ENCODE results near the gene OTULINL. TPM values are rescaled to one million over a fixed set of nuclear protein-coding genes. Genes with fewer than 3 reads are reported as not detected.

OTULINL gene
- total RNA-seq, 1 donor from 2014 or later: 10.6 TPM

DNA sequence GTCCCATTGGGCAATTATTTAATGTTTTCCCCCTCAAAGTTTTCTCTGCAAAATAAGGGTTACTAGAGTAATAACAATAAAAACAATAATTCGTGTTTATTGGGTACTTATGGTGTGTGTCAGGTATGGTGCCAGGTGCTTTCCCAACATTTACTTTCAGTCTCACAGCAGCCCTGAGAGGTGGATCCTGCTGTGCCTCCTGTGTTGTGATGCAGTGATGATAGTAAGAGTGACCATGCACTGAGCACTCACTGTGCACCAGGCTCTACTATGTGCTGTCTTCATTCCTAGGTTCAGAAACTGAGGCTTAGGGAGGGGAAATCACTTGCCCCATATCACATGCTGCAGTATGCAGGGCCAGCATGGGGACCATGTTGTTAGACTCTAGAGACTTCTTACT lies 15.5 kb downstream of the OTULINL start:
- Mint-ChIP-seq H3K4me1 (no peaks in the 10 kb centered on the region), H3K36me3 (peaks cover 2% of the 10 kb centered on the region), H3K27me3 (ENCODE audit: insufficient read depth, low read depth) (no peaks in the 10 kb centered on the region), H3K27ac (no peak overlapping the region), H3K9me3 (peaks cover 2% of the 10 kb centered on the region), H3K4me3 (no peak overlapping the region)
- TF ChIP-seq, protein P1, sequence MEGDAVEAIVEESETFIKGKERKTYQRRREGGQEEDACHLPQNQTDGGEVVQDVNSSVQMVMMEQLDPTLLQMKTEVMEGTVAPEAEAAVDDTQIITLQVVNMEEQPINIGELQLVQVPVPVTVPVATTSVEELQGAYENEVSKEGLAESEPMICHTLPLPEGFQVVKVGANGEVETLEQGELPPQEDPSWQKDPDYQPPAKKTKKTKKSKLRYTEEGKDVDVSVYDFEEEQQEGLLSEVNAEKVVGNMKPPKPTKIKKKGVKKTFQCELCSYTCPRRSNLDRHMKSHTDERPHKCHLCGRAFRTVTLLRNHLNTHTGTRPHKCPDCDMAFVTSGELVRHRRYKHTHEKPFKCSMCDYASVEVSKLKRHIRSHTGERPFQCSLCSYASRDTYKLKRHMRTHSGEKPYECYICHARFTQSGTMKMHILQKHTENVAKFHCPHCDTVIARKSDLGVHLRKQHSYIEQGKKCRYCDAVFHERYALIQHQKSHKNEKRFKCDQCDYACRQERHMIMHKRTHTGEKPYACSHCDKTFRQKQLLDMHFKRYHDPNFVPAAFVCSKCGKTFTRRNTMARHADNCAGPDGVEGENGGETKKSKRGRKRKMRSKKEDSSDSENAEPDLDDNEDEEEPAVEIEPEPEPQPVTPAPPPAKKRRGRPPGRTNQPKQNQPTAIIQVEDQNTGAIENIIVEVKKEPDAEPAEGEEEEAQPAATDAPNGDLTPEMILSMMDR (IDR thresholded peaks at IDR 0.05): no peak
- TF ChIP-seq EZH2phosphoT487 (IDR thresholded peaks at IDR 0.05) (no peak), EZH2 (IDR thresholded peaks at IDR 0.05) (no peak)
- Histone ChIP-seq H3K9ac (no peak overlapping the region), H2AFZ (replicated peaks) (no peak overlapping the region), H3K4me1 (no peaks in the 10 kb centered on the region), H3K79me2 (ENCODE audit: low read depth) (no peaks in the 10 kb centered on the region), H3K4me3 (no peak overlapping the region), H3K27ac (no peak overlapping the region), H3K27me3 (no peaks in the 10 kb centered on the region), H3K9me3 (ENCODE audit: low read depth) (no peaks in the 10 kb centered on the region), H3F3A (ENCODE audit: low read depth) (no peaks in the 10 kb centered on the region), H4K20me1 (ENCODE audit: low read depth) (no peaks in the 10 kb centered on the region), H3K4me2 (no peak overlapping the region), H3K36me3 (no peaks in the 10 kb centered on the region)
- no peak for DNase-seq (ENCODE audit: low spot score)

DNA sequence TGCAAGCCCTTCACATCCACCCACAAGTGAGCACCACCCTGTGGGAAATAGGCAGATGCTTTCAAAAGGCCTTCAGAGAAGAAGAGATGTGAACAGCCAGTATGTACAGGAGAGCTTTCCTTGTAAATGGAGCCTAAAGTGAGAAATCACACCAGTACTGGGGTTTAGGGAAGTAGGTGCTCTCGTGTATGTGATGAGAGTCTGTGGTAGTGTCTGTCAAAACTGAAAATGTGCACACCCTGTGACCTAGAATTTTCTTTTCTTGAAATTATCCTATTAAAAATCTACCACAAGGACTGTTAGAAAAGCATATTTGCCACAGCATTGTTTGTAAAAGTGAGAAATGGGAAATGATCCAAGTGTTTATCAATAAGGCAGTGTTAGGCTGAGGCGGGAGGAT lies 16.6 kb downstream of the OTULINL start:
- peaks cover 2% of the 10 kb centered on the region for H3K9me3 Mint-ChIP-seq
- Histone ChIP-seq H3K79me2 (ENCODE audit: low read depth) (no peaks in the 10 kb centered on the region), H3K4me3 (no peak overlapping the region), H3K9me3 (ENCODE audit: low read depth) (no peaks in the 10 kb centered on the region), H3F3A (ENCODE audit: low read depth) (no peaks in the 10 kb centered on the region), H3K27ac (no peak overlapping the region), H2AFZ (replicated peaks) (no peak overlapping the region), H3K27me3 (no peaks in the 10 kb centered on the region), H3K9ac (no peak overlapping the region), H3K36me3 (no peaks in the 10 kb centered on the region), H3K4me2 (no peak overlapping the region), H4K20me1 (ENCODE audit: low read depth) (no peaks in the 10 kb centered on the region), H3K4me1 (no peaks in the 10 kb centered on the region)
- no peaks in the 10 kb centered on the region for H3K4me1 Mint-ChIP-seq
- H3K27ac Mint-ChIP-seq: no peak overlapping the region
- no peak overlapping the region for H3K4me3 Mint-ChIP-seq
- no peaks in the 10 kb centered on the region for H3K27me3 Mint-ChIP-seq (ENCODE audit: insufficient read depth, low read depth)
- TF ChIP-seq EZH2phosphoT487 (IDR thresholded peaks at IDR 0.05): no peak
- TF ChIP-seq EZH2 (IDR thresholded peaks at IDR 0.05): no peak
- TF ChIP-seq, protein P1 (IDR thresholded peaks at IDR 0.05): no peak
- no peak for DNase-seq (ENCODE audit: low spot score)
- H3K36me3 Mint-ChIP-seq: peaks cover 4% of the 10 kb centered on the region

DNA sequence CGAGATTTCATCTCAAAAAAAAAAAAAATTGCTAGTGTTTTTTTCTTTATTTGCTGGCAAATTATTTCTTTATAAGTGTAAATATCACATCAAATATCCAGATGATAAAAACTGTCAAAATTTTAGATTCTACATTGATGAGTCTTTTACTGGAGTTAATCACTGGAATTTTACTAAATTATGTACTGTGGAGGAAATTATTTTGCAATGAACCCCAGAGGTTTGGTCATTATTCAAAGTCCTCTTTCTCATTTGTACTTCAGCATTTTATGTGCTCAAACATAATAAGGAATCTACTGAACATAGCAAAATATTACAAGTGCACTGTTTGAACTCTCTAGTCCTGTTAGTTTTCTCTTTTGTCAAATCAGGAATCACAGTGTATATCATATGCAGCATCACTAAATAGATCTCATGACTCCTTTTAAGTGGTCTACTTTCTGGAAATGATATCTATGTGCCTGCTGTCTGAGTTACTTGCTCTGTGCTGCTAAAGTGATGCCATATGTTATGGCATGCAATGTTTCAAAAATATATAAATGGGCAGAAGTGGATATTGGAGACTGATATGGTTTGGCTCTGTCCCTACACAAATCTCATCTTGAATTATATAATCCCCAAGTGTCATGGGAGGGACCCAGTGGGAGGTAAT lies 18.0 kb downstream of the OTULINL start:
- Histone ChIP-seq H3K27me3 (no peaks in the 10 kb centered on the region), H2AFZ (replicated peaks) (no peak overlapping the region), H3K27ac (no peak overlapping the region), H3K9me3 (ENCODE audit: low read depth) (no peaks in the 10 kb centered on the region), H3K4me2 (no peak overlapping the region), H3K36me3 (no peaks in the 10 kb centered on the region), H3K4me3 (no peak overlapping the region), H3K9ac (no peak overlapping the region), H3K4me1 (no peaks in the 10 kb centered on the region), H3F3A (ENCODE audit: low read depth) (no peaks in the 10 kb centered on the region), H4K20me1 (ENCODE audit: low read depth) (no peaks in the 10 kb centered on the region), H3K79me2 (ENCODE audit: low read depth) (no peaks in the 10 kb centered on the region)
- H3K4me1 Mint-ChIP-seq: no peaks in the 10 kb centered on the region
- TF ChIP-seq EZH2 (IDR thresholded peaks at IDR 0.05) (no peak), EZH2phosphoT487 (IDR thresholded peaks at IDR 0.05) (no peak)
- TF ChIP-seq, protein P1 (IDR thresholded peaks at IDR 0.05): no peak
- H3K27me3 Mint-ChIP-seq (ENCODE audit: insufficient read depth, low read depth): no peaks in the 10 kb centered on the region
- H3K4me3 Mint-ChIP-seq: no peak overlapping the region
- no peak overlapping the region for H3K27ac Mint-ChIP-seq
- H3K36me3 Mint-ChIP-seq: peaks cover 4% of the 10 kb centered on the region
- H3K9me3 Mint-ChIP-seq: peaks cover 2% of the 10 kb centered on the region
- no peak for DNase-seq (ENCODE audit: low spot score)
